ENCODE measurements around the gene EFCAB9.

GRCh38 chr5:172182291-172182690 is 11.7 kb upstream of the EFCAB9 start:
- no peak for TF ChIP-seq CTCF (IDR thresholded peaks at IDR 0.05; ENCODE audit: low read depth, low read length, missing input control)
- TF ChIP-seq, protein P1, sequence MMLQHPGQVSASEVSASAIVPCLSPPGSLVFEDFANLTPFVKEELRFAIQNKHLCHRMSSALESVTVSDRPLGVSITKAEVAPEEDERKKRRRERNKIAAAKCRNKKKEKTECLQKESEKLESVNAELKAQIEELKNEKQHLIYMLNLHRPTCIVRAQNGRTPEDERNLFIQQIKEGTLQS (IDR thresholded peaks at IDR 0.05): no peak
- no peak for TF ChIP-seq REST (IDR thresholded peaks at IDR 0.05)
- no peak for TF ChIP-seq NR2F2 (IDR thresholded peaks at IDR 0.05)
- TF ChIP-seq, protein P2, sequence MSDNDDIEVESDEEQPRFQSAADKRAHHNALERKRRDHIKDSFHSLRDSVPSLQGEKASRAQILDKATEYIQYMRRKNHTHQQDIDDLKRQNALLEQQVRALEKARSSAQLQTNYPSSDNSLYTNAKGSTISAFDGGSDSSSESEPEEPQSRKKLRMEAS (IDR thresholded peaks at IDR 0.05): no peak
- no peak for TF ChIP-seq RXRA (IDR thresholded peaks at IDR 0.05)
